Vagina (tissue), 2 donors: ENCODE data around the gene MAGI3.
"Not testable (repeated sequence)": the region's sequence is repeated elsewhere in the genome, so short reads cannot be mapped to it uniquely, and the experiment has no call there.

ENCODE experiments used
- CTCF ChIP-seq, 3 experiments: fragments of 450-650 bp in 2 of 3; fragments of 200-600 bp in 1 of 3; sonication (generic) in 1 of 3; IDR thresholded peaks; one replicate each; pipeline ENCODE4 v1.5.1; 2017 to 2019; ENCODE audit warnings: antibody characterized with exemption in 3 of 3, mild to moderate bottlenecking in 2 of 3, moderate library complexity in 2 of 3
- POLR2AphosphoS5 ChIP-seq, 2 donors: sonication (generic); formaldehyde crosslinking; IDR thresholded peaks; one replicate each; pipeline ENCODE4 v1.9.0; 2017; ENCODE audit warnings: antibody characterized with exemption in 2 of 2, mild to moderate bottlenecking in 2 of 2, low read depth in 1 of 2; ENCODE audit not compliant: insufficient read depth in 1 of 2

GRCh38 chr1:113509766-113510165, 119.5 kb downstream of the MAGI3 start:
- not testable (repeated sequence) for TF ChIP-seq CTCF (IDR thresholded peaks at IDR 0.05); POLR2AphosphoS5 (IDR thresholded peaks at IDR 0.05; ENCODE audit: insufficient read depth in 1 of 2, low read depth in 1 of 2)
